GM21786 (cell line): ENCODE results near the gene ABCC6.
"Not testable (repeated sequence)": the region's sequence is repeated elsewhere in the genome, so short reads cannot be mapped to it uniquely, and the experiment has no call there.

ENCODE experiments used
- ATAC-seq: cut with Tn5 transposase; IDR thresholded peaks from one replicate; pipeline ENCODE4 v1.9.1; 2021; ENCODE audit not compliant: unreplicated experiment

The ABCC6 gene

GRCh38 chr16:16191493-16192167 is 31.7 kb downstream of the ABCC6 start:
- no peak for ATAC-seq

GRCh38 chr16:16190966-16191365 is 32.3 kb downstream of the ABCC6 start:
- ATAC-seq = not testable (repeated sequence)

GRCh38 chr16:16190546-16190945 is 32.7 kb downstream of the ABCC6 start:
- ATAC-seq = no peak

GRCh38 chr16:16189842-16190241 is 33.5 kb downstream of the ABCC6 start:
- ATAC-seq = no peak

GRCh38 chr16:16188827-16189226 is 34.5 kb downstream of the ABCC6 start:
- ATAC-seq = no peak

- ATAC-seq = no peak
Observed at GRCh38 chr16:16186820-16187219, 36.5 kb downstream of the ABCC6 start.

GRCh38 chr16:16185095-16185494 is 38.2 kb downstream of the ABCC6 start:
- ATAC-seq = no peak

- ATAC-seq = no peak
Observed at GRCh38 chr16:16184594-16184993, 38.7 kb downstream of the ABCC6 start.

- no peak for ATAC-seq
Observed at GRCh38 chr16:16183562-16183961, 39.7 kb downstream of the ABCC6 start.

GRCh38 chr16:16182918-16183317 is 40.4 kb downstream of the ABCC6 start:
- ATAC-seq = no peak

- not testable (repeated sequence) for ATAC-seq
Observed at GRCh38 chr16:16181748-16182147, 41.5 kb downstream of the ABCC6 start.

- no peak for ATAC-seq
Observed at GRCh38 chr16:16178455-16179162, 44.7 kb downstream of the ABCC6 start.

GRCh38 chr16:16176328-16176727 is 47.0 kb downstream of the ABCC6 start:
- ATAC-seq = no peak

GRCh38 chr16:16175296-16175695 is 48.0 kb downstream of the ABCC6 start:
- no peak for ATAC-seq

- ATAC-seq = no peak
Observed at GRCh38 chr16:16172991-16173390, 50.3 kb downstream of the ABCC6 start.

- ATAC-seq = no peak
Observed at GRCh38 chr16:16171332-16171919, 51.9 kb downstream of the ABCC6 start.

- no peak for ATAC-seq
Observed at GRCh38 chr16:16169615-16170014, 53.7 kb downstream of the ABCC6 start.

- no peak for ATAC-seq
Observed at GRCh38 chr16:16168431-16168830, 54.9 kb downstream of the ABCC6 start.

- no peak for ATAC-seq
Observed at GRCh38 chr16:16167927-16168326, 55.4 kb downstream of the ABCC6 start.

- ATAC-seq = no peak
Observed at GRCh38 chr16:16166949-16167348, 56.3 kb downstream of the ABCC6 start.

- ATAC-seq = no peak
Observed at GRCh38 chr16:16166085-16166484, 57.2 kb downstream of the ABCC6 start.

- ATAC-seq = no peak
Observed at GRCh38 chr16:16164243-16164642, 59.1 kb downstream of the ABCC6 start.
